ENCODE results near the gene TPT1. TPM values are rescaled to one million over a fixed set of nuclear protein-coding genes. Genes with fewer than 3 reads are reported as not detected.
"Not testable (repeated sequence)": the region's sequence is repeated elsewhere in the genome, so short reads cannot be mapped to it uniquely, and the experiment has no call there.

TPT1 gene
- total and polyA plus RNA-seq, 2 donors (not counting 1 experiment from before 2014, with no cell fraction given) = 2,507 to 4,871 TPM

GRCh38 chr13:45350152-45350551, 9.2 kb upstream of the TPT1 start:
- no peak for DNase-seq
- no peak overlapping the region for H3K4me3 Mint-ChIP-seq
- Histone ChIP-seq H3K4me3 (ENCODE audit: control extremely low read depth in 1 of 5, extremely low read depth in 1 of 5, insufficient read depth in 1 of 5, low read depth in 2 of 5, low read length in 4 of 5) (no peak overlapping the region), H3K36me3 (replicated peaks in 1 of 2; ENCODE audit: control extremely low read depth in 1 of 2, control insufficient read depth in 1 of 2, extremely low read depth in 1 of 2, insufficient read depth in 2 of 2, low read length in 1 of 2) (peaks cover 0 to 44% of the 10 kb centered on the region in 2 experiments), H3K27ac (ENCODE audit: low read length in 2 of 2) (no peak overlapping the region), H3K9ac (ENCODE audit: low read length) (no peak overlapping the region), H3K4me2 (replicated peaks; ENCODE audit: low read depth, low read length, poor library complexity, severe bottlenecking) (no peak overlapping the region), H3K27me3 (replicated peaks in 1 of 4; ENCODE audit: control extremely low read depth in 1 of 4, control insufficient read depth in 3 of 4, insufficient read depth in 4 of 4, low read length in 3 of 4) (no peaks in the 10 kb centered on the region), H3K79me2 (ENCODE audit: control insufficient read depth, insufficient read depth, low read length) (no peaks in the 10 kb centered on the region), H3K9me3 (ENCODE audit: control extremely low read depth in 1 of 3, control insufficient read depth in 2 of 3, insufficient read depth in 1 of 3, low read length in 2 of 3) (no peaks in the 10 kb centered on the region), H4K20me1 (ENCODE audit: control insufficient read depth, insufficient read depth, low read length, poor library complexity, severe bottlenecking) (no peaks in the 10 kb centered on the region), H2AFZ (ENCODE audit: insufficient read depth, low read depth, low read length, poor library complexity, severe bottlenecking) (no peak overlapping the region), H3K4me1 (ENCODE audit: control insufficient read depth in 2 of 2, insufficient read depth in 2 of 2, low read length in 2 of 2) (peaks cover 11% of the 10 kb centered on the region in 2 donors)
- 100% methylated on average over 2 of the region's 8 CpGs for WGBS (ENCODE audit: insufficient coverage)
- intact Hi-C loops (cut with micrococcal nuclease) = no loop called here
- peaks cover 11% of the 10 kb centered on the region for H3K4me1 Mint-ChIP-seq
- H3K27me3 Mint-ChIP-seq = no peaks in the 10 kb centered on the region
- ChIA-PET CTCF (interaction anchor here (0.6 to 1.0 kb wide), 3 partner anchors 9 to 719 kb away, joined by 3 to 5 read pairs (median 4); partner anchors contain the start of gene TPT1), POLR2A (interaction anchor here (0.6 kb wide), 1 partner anchor 162 kb away, joined by 4 read pairs; no protein-coding TSS in a partner anchor)
- ATAC-seq (ENCODE audit: low read depth) = no peak
- H3K27ac Mint-ChIP-seq = no peak overlapping the region
- TF ChIP-seq EZH2 (IDR thresholded peaks at IDR 0.05; ENCODE audit: borderline replicate concordance, insufficient read depth, low read depth, low read length, poor library complexity, severe bottlenecking) (no peak), CTCF (IDR thresholded peaks at IDR 0.05) (no peak)
- H3K9me3 Mint-ChIP-seq (ENCODE audit: insufficient read depth) = no peaks in the 10 kb centered on the region

- CTCF ChIA-PET = interaction anchor here (0.6 to 1.0 kb wide), 3 partner anchors 8 to 718 kb away, joined by 3 to 5 read pairs (median 4); partner anchors contain the start of gene TPT1
- no peak for TF ChIP-seq CTCF (IDR thresholded peaks at IDR 0.05)
- TF ChIP-seq EZH2 (IDR thresholded peaks at IDR 0.05; ENCODE audit: borderline replicate concordance, insufficient read depth, low read depth, low read length, poor library complexity, severe bottlenecking) = no peak
- POLR2A ChIA-PET = no interaction called here
- Mint-ChIP-seq H3K4me3 (no peak overlapping the region), H3K4me1 (peaks cover 13% of the 10 kb centered on the region), H3K27ac (no peak overlapping the region), H3K9me3 (ENCODE audit: insufficient read depth) (no peaks in the 10 kb centered on the region), H3K27me3 (no peaks in the 10 kb centered on the region)
- Histone ChIP-seq H2AFZ (ENCODE audit: insufficient read depth, low read depth, low read length, poor library complexity, severe bottlenecking) (no peak overlapping the region), H3K27me3 (replicated peaks in 1 of 4; ENCODE audit: control extremely low read depth in 1 of 4, control insufficient read depth in 3 of 4, insufficient read depth in 4 of 4, low read length in 3 of 4) (no peaks in the 10 kb centered on the region), H3K27ac (ENCODE audit: low read length in 2 of 2) (no peak overlapping the region), H3K4me2 (replicated peaks; ENCODE audit: low read depth, low read length, poor library complexity, severe bottlenecking) (no peak overlapping the region), H3K36me3 (replicated peaks in 1 of 2; ENCODE audit: control extremely low read depth in 1 of 2, control insufficient read depth in 1 of 2, extremely low read depth in 1 of 2, insufficient read depth in 2 of 2, low read length in 1 of 2) (peaks cover 0 to 46% of the 10 kb centered on the region in 2 experiments), H3K79me2 (ENCODE audit: control insufficient read depth, insufficient read depth, low read length) (peaks cover 5% of the 10 kb centered on the region), H3K4me1 (ENCODE audit: control insufficient read depth in 2 of 2, insufficient read depth in 2 of 2, low read length in 2 of 2) (peaks cover 10 to 11% of the 10 kb centered on the region in 2 donors), H3K4me3 (ENCODE audit: control extremely low read depth in 1 of 5, extremely low read depth in 1 of 5, insufficient read depth in 1 of 5, low read depth in 2 of 5, low read length in 4 of 5) (no peak overlapping the region), H3K9me3 (ENCODE audit: control extremely low read depth in 1 of 3, control insufficient read depth in 2 of 3, insufficient read depth in 1 of 3, low read length in 2 of 3) (no peaks in the 10 kb centered on the region), H4K20me1 (ENCODE audit: control insufficient read depth, insufficient read depth, low read length, poor library complexity, severe bottlenecking) (no peaks in the 10 kb centered on the region), H3K9ac (ENCODE audit: low read length) (no peak overlapping the region)
- no peak for DNase-seq
- WGBS (ENCODE audit: insufficient coverage) = 100% methylated on average over 1 of the region's 2 CpGs
- no peak for ATAC-seq (ENCODE audit: low read depth)
- intact Hi-C loops (cut with micrococcal nuclease) = no loop called here
These were observed 8.5 kb upstream of the TPT1 start for GRCh38 chr13:45349438-45349837.

GRCh38 chr13:45344064-45344463, 3.1 kb upstream of the TPT1 start:
- H3K4me3 ChIP-seq (ENCODE audit: control extremely low read depth in 1 of 5, extremely low read depth in 1 of 5, insufficient read depth in 1 of 5, low read depth in 2 of 5, low read length in 4 of 5); DNase-seq; ATAC-seq (ENCODE audit: low read depth); H3K9me3 Mint-ChIP-seq (ENCODE audit: insufficient read depth); H3K27ac ChIP-seq (ENCODE audit: low read length in 2 of 2); H3K4me2 ChIP-seq (replicated peaks; ENCODE audit: low read depth, low read length, poor library complexity, severe bottlenecking); intact Hi-C loops (cut with micrococcal nuclease); H2AFZ ChIP-seq (ENCODE audit: insufficient read depth, low read depth, low read length, poor library complexity, severe bottlenecking); H3K9me3 ChIP-seq (ENCODE audit: control extremely low read depth in 1 of 3, control insufficient read depth in 2 of 3, insufficient read depth in 1 of 3, low read length in 2 of 3); POLR2A ChIA-PET; H3K27ac Mint-ChIP-seq; H3K27me3 Mint-ChIP-seq; H3K9ac ChIP-seq (ENCODE audit: low read length); H3K4me3 Mint-ChIP-seq; CTCF ChIA-PET; H3K27me3 ChIP-seq (replicated peaks in 1 of 4; ENCODE audit: control extremely low read depth in 1 of 4, control insufficient read depth in 3 of 4, insufficient read depth in 4 of 4, low read length in 3 of 4): not testable (repeated sequence)
- H3K4me1 Mint-ChIP-seq = peaks cover 32% of the 10 kb centered on the region
- Histone ChIP-seq H3K36me3 (replicated peaks in 1 of 2; ENCODE audit: control extremely low read depth in 1 of 2, control insufficient read depth in 1 of 2, extremely low read depth in 1 of 2, insufficient read depth in 2 of 2, low read length in 1 of 2) (peaks cover 0 to 31% of the 10 kb centered on the region in 2 experiments), H3K4me1 (ENCODE audit: control insufficient read depth in 2 of 2, insufficient read depth in 2 of 2, low read length in 2 of 2) (peaks cover 18 to 24% of the 10 kb centered on the region in 2 donors), H3K79me2 (ENCODE audit: control insufficient read depth, insufficient read depth, low read length) (peaks cover 41% of the 10 kb centered on the region), H4K20me1 (ENCODE audit: control insufficient read depth, insufficient read depth, low read length, poor library complexity, severe bottlenecking) (peaks cover 18% of the 10 kb centered on the region)
- no CpG with 5 or more reads among the region's 8 CpGs for WGBS (ENCODE audit: insufficient coverage)
